ENCODE results near the gene NPRL2. TPM values are rescaled to one million over a fixed set of nuclear protein-coding genes. Genes with fewer than 3 reads are reported as not detected.
A peak's percentile ranks its signal among the peaks of the same experiment; 100 is the strongest.
"Not testable (repeated sequence)": the region's sequence is repeated elsewhere in the genome, so short reads cannot be mapped to it uniquely, and the experiment has no call there.

Gene NPRL2
- total RNA-seq, 1 donor from 2014 or later, result 19.0 TPM

- DNase-seq, result no peak
Observed at GRCh38 chr3:50326182-50326541, 24.4 kb downstream of the NPRL2 start.

- no peak for DNase-seq
Observed at GRCh38 chr3:50325497-50326181, 24.9 kb downstream of the NPRL2 start.

- DNase-seq, result no peak
Observed at GRCh38 chr3:50325113-50325480, 25.5 kb downstream of the NPRL2 start.

GRCh38 chr3:50324351-50325112 is 26.0 kb downstream of the NPRL2 start:
- DNase-seq, result peak; percentile 33

GRCh38 chr3:50323614-50324199 is 26.9 kb downstream of the NPRL2 start:
- DNase-seq, result no peak

- DNase-seq, result no peak
Observed at GRCh38 chr3:50323092-50323600, 27.4 kb downstream of the NPRL2 start.

- DNase-seq, result no peak
Observed at GRCh38 chr3:50322386-50323091, 28.0 kb downstream of the NPRL2 start, which contains the start of gene HYAL2. Gene HYAL2, minus strand, starts transcription at chr3:50322745. Its CDS starts 2,256 bp downstream, at chr3:50320489.

- DNase-seq, result no peak
Observed at GRCh38 chr3:50322115-50322385, 28.5 kb downstream of the NPRL2 start.

GRCh38 chr3:50321336-50322114 is 29.1 kb downstream of the NPRL2 start:
- DNase-seq, result peak; percentile 86

- peak; percentile 81 for DNase-seq
Observed at GRCh38 chr3:50320853-50321335, 29.7 kb downstream of the NPRL2 start.

- DNase-seq, result no peak
Observed at GRCh38 chr3:50319894-50320625, 30.5 kb downstream of the NPRL2 start.

- no peak for DNase-seq
Observed at GRCh38 chr3:50319181-50319893, 31.2 kb downstream of the NPRL2 start.

GRCh38 chr3:50318615-50319014 is 32.0 kb downstream of the NPRL2 start:
- no peak for DNase-seq

- DNase-seq, result no peak
Observed at GRCh38 chr3:50318163-50318562, 32.4 kb downstream of the NPRL2 start.

- DNase-seq, result no peak
Observed at GRCh38 chr3:50317300-50317699, 33.3 kb downstream of the NPRL2 start.

- DNase-seq, result no peak
Observed at GRCh38 chr3:50316657-50317242, 33.8 kb downstream of the NPRL2 start.

GRCh38 chr3:50314816-50315215 is 35.8 kb downstream of the NPRL2 start:
- no peak for DNase-seq

- no peak for DNase-seq
Observed at GRCh38 chr3:50314342-50314741, 36.2 kb downstream of the NPRL2 start.

- not testable (repeated sequence) for DNase-seq
Observed at GRCh38 chr3:50312041-50312440, 38.5 kb downstream of the NPRL2 start.

- DNase-seq, result no peak
Observed at GRCh38 chr3:50304601-50305000, 46.0 kb downstream of the NPRL2 start.
